Mesenchymal stem cell (in vitro differentiated cells and primary cell): ENCODE data around the gene CERKL.

Experiments used
- DNase-seq: peaks from one replicate; pipeline ENCODE4 v3.0.0-alpha.2; 2013
- H2AFZ ChIP-seq: one replicate; pipeline ENCODE4 v1.6.1; 2013; ENCODE audit warnings: low read depth, mild to moderate bottlenecking, control low read depth, inconsistent platforms, low read length, moderate library complexity
- H2AK5ac ChIP-seq: 2 replicates; pipeline ENCODE4 v1.6.1; 2013; ENCODE audit warnings: low read length, moderate library complexity, mild to moderate bottlenecking, inconsistent platforms; ENCODE audit not compliant: severe bottlenecking
- H2BK120ac ChIP-seq: one replicate; pipeline ENCODE4 v1.6.1; 2013; ENCODE audit warnings: low read depth, mild to moderate bottlenecking, inconsistent platforms, low read length, moderate library complexity
- H2BK12ac ChIP-seq, 2 experiments: one replicate each; pipeline ENCODE4 v1.6.1; 2013; ENCODE audit warnings: inconsistent platforms in 2 of 2, low read length in 2 of 2, mild to moderate bottlenecking in 2 of 2, moderate library complexity in 2 of 2, control low read depth in 1 of 2
- H2BK15ac ChIP-seq: one replicate; pipeline ENCODE4 v1.6.1; 2013; ENCODE audit warnings: mild to moderate bottlenecking, low read depth, inconsistent platforms; ENCODE audit not compliant: poor library complexity, severe bottlenecking
- H2BK5ac ChIP-seq: 2 replicates; pipeline ENCODE4 v1.6.1; 2013; ENCODE audit warnings: low read depth, mild to moderate bottlenecking, low read length, control low read depth, inconsistent platforms; ENCODE audit not compliant: poor library complexity, severe bottlenecking
- H3K14ac ChIP-seq, 2 experiments: one replicate each; pipeline ENCODE4 v1.6.1; 2013; ENCODE audit warnings: inconsistent platforms in 2 of 2, low read length in 2 of 2, control low read depth in 1 of 2, mild to moderate bottlenecking in 1 of 2, moderate library complexity in 1 of 2
- H3K18ac ChIP-seq, 2 experiments: one replicate each; pipeline ENCODE4 v1.6.1; 2013; ENCODE audit warnings: inconsistent platforms in 2 of 2, low read length in 2 of 2, control low read depth in 1 of 2, low read depth in 1 of 2, mild to moderate bottlenecking in 1 of 2
- H3K23ac ChIP-seq, 2 experiments: one replicate each; pipeline ENCODE4 v1.6.1; 2013; ENCODE audit warnings: inconsistent platforms in 2 of 2, low read length in 2 of 2, mild to moderate bottlenecking in 2 of 2, moderate library complexity in 2 of 2, control low read depth in 1 of 2
- H3K27ac ChIP-seq: 2 replicates; pipeline ENCODE4 v1.5.1; 2013; ENCODE audit warnings: mild to moderate bottlenecking, moderate library complexity, low read length, control low read depth, inconsistent platforms; ENCODE audit not compliant: poor library complexity, severe bottlenecking
- H3K27me3 ChIP-seq, 2 experiments: 2 replicates each; pipeline versions ENCODE4 v1.6.1 to v1.7.0; 2013; ENCODE audit warnings: low read length in 2 of 2, mild to moderate bottlenecking in 2 of 2, moderate library complexity in 2 of 2, control low read depth in 1 of 2, inconsistent platforms in 1 of 2; ENCODE audit not compliant: control insufficient read depth in 1 of 2, insufficient read depth in 1 of 2
- H3K36me3 ChIP-seq, 2 experiments: 2 replicates each; pipeline versions ENCODE4 v1.6.1 to v1.7.0; 2013; ENCODE audit warnings: low read length in 2 of 2, control low read depth in 1 of 2, inconsistent platforms in 1 of 2, low read depth in 1 of 2, mild to moderate bottlenecking in 1 of 2; ENCODE audit not compliant: insufficient read depth in 2 of 2, control insufficient read depth in 1 of 2
- H3K4ac ChIP-seq, 2 experiments: one replicate each; pipeline ENCODE4 v1.6.1; 2013; ENCODE audit warnings: inconsistent platforms in 2 of 2, low read length in 2 of 2, mild to moderate bottlenecking in 2 of 2, moderate library complexity in 2 of 2, control low read depth in 1 of 2, low read depth in 1 of 2
- H3K4me1 ChIP-seq: 2 replicates; pipeline ENCODE4 v1.6.1; 2013; ENCODE audit warnings: low read depth, low read length, control low read depth; ENCODE audit not compliant: control insufficient read depth, insufficient read depth
- H3K4me2 ChIP-seq: 2 replicates; pipeline ENCODE4 v1.6.1; 2013; ENCODE audit warnings: low read length, mild to moderate bottlenecking, inconsistent platforms; ENCODE audit not compliant: poor library complexity, severe bottlenecking
- H3K4me3 ChIP-seq, 2 experiments: 2 replicates each; pipeline versions ENCODE4 v1.5.1 to v1.7.0; 2013; ENCODE audit warnings: low read length in 2 of 2, mild to moderate bottlenecking in 2 of 2, control low read depth in 1 of 2, low read depth in 1 of 2; ENCODE audit not compliant: insufficient read depth in 1 of 2
- H3K79me1 ChIP-seq: replicated peaks from 2 replicates; pipeline ENCODE4 v1.6.1; 2013; ENCODE audit warnings: mild to moderate bottlenecking, control low read depth, low read length, inconsistent platforms; ENCODE audit not compliant: poor library complexity, severe bottlenecking
- H3K9ac ChIP-seq: 2 replicates; pipeline ENCODE4 v1.7.0; 2013; ENCODE audit warnings: mild to moderate bottlenecking, low read length, moderate library complexity
- H3K9me3 ChIP-seq: 2 replicates; pipeline ENCODE4 v1.7.0; 2013; ENCODE audit warnings: mild to moderate bottlenecking, low read length; ENCODE audit not compliant: control insufficient read depth
- H4K8ac ChIP-seq: one replicate; pipeline ENCODE4 v1.6.1; 2013; ENCODE audit warnings: inconsistent platforms, mild to moderate bottlenecking, low read length, moderate library complexity
- H4K91ac ChIP-seq: one replicate; pipeline ENCODE4 v1.6.1; 2013; ENCODE audit warnings: mild to moderate bottlenecking, low read length, inconsistent platforms
- WGBS: methylation state at CpG from one replicate; pipeline ENCODE4 v1.1.7; 2013; ENCODE audit warnings: mixed read lengths; 5-methylcytosine and 5-hydroxymethylcytosine counted together

Gene CERKL

GRCh38 chr2:181649436-181649979, 7.4 kb downstream of the CERKL start:
- no peak overlapping the region for H2AK5ac ChIP-seq
- H2BK15ac ChIP-seq, result no peak overlapping the region
- no peak overlapping the region for H3K18ac ChIP-seq
- no peak overlapping the region for H2BK12ac ChIP-seq
- H3K27me3 ChIP-seq, result peaks cover 5 to 25% of the 10 kb centered on the region in 2 experiments
- H2AFZ ChIP-seq, result no peak overlapping the region
- 95% methylated on average over 2 of the region's 4 CpGs for WGBS
- no peaks in the 10 kb centered on the region for H3K36me3 ChIP-seq
- no peaks in the 10 kb centered on the region for H3K79me1 ChIP-seq
- H3K9me3 ChIP-seq, result no peaks in the 10 kb centered on the region
- H2BK120ac ChIP-seq, result no peak overlapping the region
- no peaks in the 10 kb centered on the region for H3K4me1 ChIP-seq
- no peak overlapping the region for H3K9ac ChIP-seq
- H2BK5ac ChIP-seq, result no peak overlapping the region
- H4K91ac ChIP-seq, result no peak overlapping the region
- H3K4me2 ChIP-seq, result no peak overlapping the region
- H3K14ac ChIP-seq, result no peak overlapping the region
- no peak overlapping the region for H3K4me3 ChIP-seq
- H3K23ac ChIP-seq, result no peak overlapping the region
- no peak overlapping the region for H4K8ac ChIP-seq
- H3K4ac ChIP-seq, result no peak overlapping the region
- no peak overlapping the region for H3K27ac ChIP-seq
- DNase-seq, result no peak

GRCh38 chr2:181648478-181649155, 8.3 kb downstream of the CERKL start:
- Histone ChIP-seq H3K4me1 (no peaks in the 10 kb centered on the region), H2AK5ac (no peak overlapping the region), H3K27ac (no peak overlapping the region), H3K79me1 (no peaks in the 10 kb centered on the region), H4K8ac (no peak overlapping the region), H2BK12ac (no peak overlapping the region), H4K91ac (no peak overlapping the region), H3K36me3 (no peaks in the 10 kb centered on the region), H3K27me3 (peaks cover 5 to 21% of the 10 kb centered on the region in 2 experiments), H2BK120ac (no peak overlapping the region), H3K23ac (no peak overlapping the region), H2BK5ac (no peak overlapping the region), H3K9me3 (no peaks in the 10 kb centered on the region), H3K4ac (no peak overlapping the region), H3K9ac (no peak overlapping the region), H3K14ac (no peak overlapping the region), H3K4me2 (no peak overlapping the region), H3K18ac (no peak overlapping the region), H3K4me3 (no peak overlapping the region), H2AFZ (no peak overlapping the region), H2BK15ac (no peak overlapping the region)
- WGBS, result no CpG with 5 or more reads among the region's 2 CpGs
- no peak for DNase-seq

GRCh38 chr2:181646415-181646987, 10.4 kb downstream of the CERKL start:
- Histone ChIP-seq H4K8ac (no peak overlapping the region), H2AFZ (no peak overlapping the region)
- 93% methylated on average over 1 of the region's 1 CpG for WGBS

GRCh38 chr2:181643151-181643550, 13.8 kb downstream of the CERKL start:
- H2AK5ac ChIP-seq, result no peak overlapping the region
- no peaks in the 10 kb centered on the region for H3K4me1 ChIP-seq
- H2AFZ ChIP-seq, result no peak overlapping the region
- DNase-seq, result no peak
- H4K8ac ChIP-seq, result no peak overlapping the region
- H2BK12ac ChIP-seq, result no peak overlapping the region
- H3K9me3 ChIP-seq, result no peaks in the 10 kb centered on the region
- no peak overlapping the region for H2BK120ac ChIP-seq
- H3K4me2 ChIP-seq, result no peak overlapping the region
- H2BK15ac ChIP-seq, result no peak overlapping the region
- no peaks in the 10 kb centered on the region for H3K36me3 ChIP-seq
- no peak overlapping the region for H3K14ac ChIP-seq
- H3K4ac ChIP-seq, result no peak overlapping the region
- H3K79me1 ChIP-seq, result no peaks in the 10 kb centered on the region
- H3K23ac ChIP-seq, result no peak overlapping the region
- 86% methylated on average over 1 of the region's 1 CpG for WGBS
- H4K91ac ChIP-seq, result no peak overlapping the region
- no peak overlapping the region for H3K9ac ChIP-seq
- peaks cover 5 to 22% of the 10 kb centered on the region in 2 experiments for H3K27me3 ChIP-seq
- H3K18ac ChIP-seq, result no peak overlapping the region
- no peak overlapping the region for H3K4me3 ChIP-seq
- H2BK5ac ChIP-seq, result no peak overlapping the region
- no peak overlapping the region for H3K27ac ChIP-seq

More at GRCh38 chr2:181646415-181646987, 10.4 kb downstream of the CERKL start:
- Histone ChIP-seq H4K91ac (no peak overlapping the region), H3K36me3 (no peaks in the 10 kb centered on the region), H3K23ac (no peak overlapping the region), H3K4ac (no peak overlapping the region), H2BK5ac (no peak overlapping the region), H3K9ac (no peak overlapping the region), H3K27ac (no peak overlapping the region), H3K9me3 (no peaks in the 10 kb centered on the region), H2BK12ac (no peak overlapping the region), H3K79me1 (no peaks in the 10 kb centered on the region), H2BK120ac (no peak overlapping the region), H3K4me1 (no peaks in the 10 kb centered on the region), H2BK15ac (no peak overlapping the region), H3K4me2 (no peak overlapping the region), H3K18ac (no peak overlapping the region), H3K27me3 (peaks cover 5 to 17% of the 10 kb centered on the region in 2 experiments), H3K4me3 (no peak overlapping the region), H3K14ac (no peak overlapping the region), H2AK5ac (no peak overlapping the region)
- DNase-seq, result no peak
